Memory B cell (primary cell): ENCODE data around the gene EXOC4.
"Not testable (repeated sequence)": the region's sequence is repeated elsewhere in the genome, so short reads cannot be mapped to it uniquely, and the experiment has no call there.

ENCODE experiments used
- ATAC-seq: fragments of 150-1000 bp; cut with Tn5 transposase; 2 replicates; pipeline ENCODE4 v1.10.0; 2021; ENCODE audit warnings: low read depth, mild to moderate bottlenecking, moderate library complexity
- DNase-seq, 2 donors: peaks; one replicate each; pipeline ENCODE4 v3.0.0; 2022; ENCODE audit warnings: low spot score in 2 of 2
- H3K27ac Mint-ChIP-seq: one replicate; pipeline ENCODE4 v1.8.0; 2022; ENCODE audit warnings: mild to moderate bottlenecking, moderate library complexity, mixed read lengths
- H3K27me3 Mint-ChIP-seq: one replicate; pipeline ENCODE4 v1.8.0; 2022; ENCODE audit warnings: mixed read lengths
- H3K36me3 Mint-ChIP-seq: one replicate; pipeline ENCODE4 v1.8.0; 2022; ENCODE audit warnings: mild to moderate bottlenecking, mixed read lengths
- H3K4me1 Mint-ChIP-seq: one replicate; pipeline ENCODE4 v1.8.0; 2022; ENCODE audit warnings: mixed read lengths
- H3K4me3 Mint-ChIP-seq: one replicate; pipeline ENCODE4 v1.8.0; 2022; ENCODE audit warnings: mild to moderate bottlenecking, moderate library complexity, mixed read lengths
- H3K9me3 Mint-ChIP-seq: one replicate; pipeline ENCODE4 v1.8.0; 2022; ENCODE audit warnings: mixed read lengths

The EXOC4 gene

GRCh38 chr7:133773601-133774000 is 520.7 kb downstream of the EXOC4 start:
- Mint-ChIP-seq H3K4me3 (no peak overlapping the region), H3K27me3 (no peaks in the 10 kb centered on the region), H3K9me3 (no peaks in the 10 kb centered on the region), H3K4me1 (no peaks in the 10 kb centered on the region), H3K36me3 (peaks cover 16% of the 10 kb centered on the region), H3K27ac (no peak overlapping the region)
- ATAC-seq = no peak
- DNase-seq = no peak

- H3K27me3 Mint-ChIP-seq = no peaks in the 10 kb centered on the region
- no peak for ATAC-seq
- H3K36me3 Mint-ChIP-seq = peaks cover 21% of the 10 kb centered on the region
- no peaks in the 10 kb centered on the region for H3K4me1 Mint-ChIP-seq
- no peak overlapping the region for H3K27ac Mint-ChIP-seq
- no peaks in the 10 kb centered on the region for H3K9me3 Mint-ChIP-seq
- H3K4me3 Mint-ChIP-seq = no peak overlapping the region
- no peak for DNase-seq
Measured at GRCh38 chr7:133775201-133775600, 522.3 kb downstream of the EXOC4 start.

- H3K9me3 Mint-ChIP-seq = no peaks in the 10 kb centered on the region
- peaks cover 19% of the 10 kb centered on the region for H3K36me3 Mint-ChIP-seq
- ATAC-seq (no peak), DNase-seq (no peak)
- H3K4me3 Mint-ChIP-seq = no peak overlapping the region
- H3K27me3 Mint-ChIP-seq = no peaks in the 10 kb centered on the region
- no peaks in the 10 kb centered on the region for H3K4me1 Mint-ChIP-seq
- no peak overlapping the region for H3K27ac Mint-ChIP-seq
Measured at GRCh38 chr7:133776266-133776665, 523.4 kb downstream of the EXOC4 start.

GRCh38 chr7:133777701-133778100 is 524.8 kb downstream of the EXOC4 start:
- H3K9me3 Mint-ChIP-seq = no peaks in the 10 kb centered on the region

GRCh38 chr7:133778472-133778871 is 525.6 kb downstream of the EXOC4 start:
- no peaks in the 10 kb centered on the region for H3K4me1 Mint-ChIP-seq

More at GRCh38 chr7:133777701-133778100, 524.8 kb downstream of the EXOC4 start:
- no peak for DNase-seq
- no peak overlapping the region for H3K4me3 Mint-ChIP-seq
- H3K27me3 Mint-ChIP-seq = no peaks in the 10 kb centered on the region
- H3K36me3 Mint-ChIP-seq = peaks cover 18% of the 10 kb centered on the region
- no peak for ATAC-seq
- H3K4me1 Mint-ChIP-seq = no peaks in the 10 kb centered on the region
- no peak overlapping the region for H3K27ac Mint-ChIP-seq

GRCh38 chr7:133779538-133779937 is 526.7 kb downstream of the EXOC4 start:
- H3K27ac Mint-ChIP-seq, ATAC-seq, DNase-seq, H3K4me1 Mint-ChIP-seq, H3K9me3 Mint-ChIP-seq, H3K4me3 Mint-ChIP-seq, H3K27me3 Mint-ChIP-seq: not testable (repeated sequence)
- peaks cover 19% of the 10 kb centered on the region for H3K36me3 Mint-ChIP-seq

More at GRCh38 chr7:133778472-133778871, 525.6 kb downstream of the EXOC4 start:
- no peak overlapping the region for H3K27ac Mint-ChIP-seq
- peaks cover 18% of the 10 kb centered on the region for H3K36me3 Mint-ChIP-seq
- no peak overlapping the region for H3K4me3 Mint-ChIP-seq
- ATAC-seq (no peak), DNase-seq (no peak)
- H3K9me3 Mint-ChIP-seq = no peaks in the 10 kb centered on the region
- H3K27me3 Mint-ChIP-seq = no peaks in the 10 kb centered on the region

- H3K27ac Mint-ChIP-seq = no peak overlapping the region
- ATAC-seq (no peak), DNase-seq (no peak)
- H3K36me3 Mint-ChIP-seq = peaks cover 19% of the 10 kb centered on the region
- H3K4me1 Mint-ChIP-seq = no peaks in the 10 kb centered on the region
- H3K9me3 Mint-ChIP-seq = no peaks in the 10 kb centered on the region
- H3K4me3 Mint-ChIP-seq = no peak overlapping the region
- H3K27me3 Mint-ChIP-seq = no peaks in the 10 kb centered on the region
Measured at GRCh38 chr7:133780912-133781311, 528.0 kb downstream of the EXOC4 start.

- no peaks in the 10 kb centered on the region for H3K27me3 Mint-ChIP-seq
- H3K4me3 Mint-ChIP-seq = no peak overlapping the region
Measured at GRCh38 chr7:133781486-133782090, 528.7 kb downstream of the EXOC4 start.

GRCh38 chr7:133782470-133782869 is 529.6 kb downstream of the EXOC4 start:
- Mint-ChIP-seq H3K36me3 (peaks cover 12% of the 10 kb centered on the region), H3K4me1 (no peaks in the 10 kb centered on the region), H3K9me3 (no peaks in the 10 kb centered on the region), H3K4me3 (no peak overlapping the region), H3K27me3 (no peaks in the 10 kb centered on the region), H3K27ac (no peak overlapping the region)
- ATAC-seq (no peak), DNase-seq (no peak)

More at GRCh38 chr7:133781486-133782090, 528.7 kb downstream of the EXOC4 start:
- Mint-ChIP-seq H3K36me3 (peaks cover 17% of the 10 kb centered on the region), H3K27ac (no peak overlapping the region), H3K4me1 (no peaks in the 10 kb centered on the region), H3K9me3 (no peaks in the 10 kb centered on the region)
- ATAC-seq (no peak), DNase-seq (no peak)

- H3K27ac Mint-ChIP-seq = no peak overlapping the region
- ATAC-seq = no peak
- H3K4me3 Mint-ChIP-seq = no peak overlapping the region
- H3K36me3 Mint-ChIP-seq = peaks cover 11% of the 10 kb centered on the region
- H3K4me1 Mint-ChIP-seq = no peaks in the 10 kb centered on the region
- no peak for DNase-seq
- H3K27me3 Mint-ChIP-seq = no peaks in the 10 kb centered on the region
- no peaks in the 10 kb centered on the region for H3K9me3 Mint-ChIP-seq
Measured at GRCh38 chr7:133783276-133783675, 530.4 kb downstream of the EXOC4 start.

- no peak for DNase-seq
- H3K27ac Mint-ChIP-seq = no peak overlapping the region
- ATAC-seq = no peak
Measured at GRCh38 chr7:133784486-133785001, 531.7 kb downstream of the EXOC4 start.

GRCh38 chr7:133786401-133786937 is 533.6 kb downstream of the EXOC4 start:
- no peak overlapping the region for H3K27ac Mint-ChIP-seq

More at GRCh38 chr7:133784486-133785001, 531.7 kb downstream of the EXOC4 start:
- Mint-ChIP-seq H3K27me3 (no peaks in the 10 kb centered on the region), H3K9me3 (no peaks in the 10 kb centered on the region), H3K4me3 (no peak overlapping the region), H3K36me3 (peaks cover 13% of the 10 kb centered on the region), H3K4me1 (peaks cover 2% of the 10 kb centered on the region)

GRCh38 chr7:133789974-133790373 is 537.1 kb downstream of the EXOC4 start:
- no peak for DNase-seq
- Mint-ChIP-seq H3K27ac (no peak overlapping the region), H3K36me3 (peaks cover 24% of the 10 kb centered on the region), H3K4me3 (no peak overlapping the region), H3K9me3 (no peaks in the 10 kb centered on the region), H3K4me1 (peaks cover 2% of the 10 kb centered on the region), H3K27me3 (no peaks in the 10 kb centered on the region)
- ATAC-seq = no peak

More at GRCh38 chr7:133786401-133786937, 533.6 kb downstream of the EXOC4 start:
- Mint-ChIP-seq H3K27me3 (no peaks in the 10 kb centered on the region), H3K4me3 (no peak overlapping the region), H3K4me1 (peaks cover 2% of the 10 kb centered on the region), H3K36me3 (peaks cover 20% of the 10 kb centered on the region), H3K9me3 (no peaks in the 10 kb centered on the region)
- no peak for ATAC-seq
- no peak for DNase-seq

- DNase-seq = no peak
- H3K9me3 Mint-ChIP-seq = no peaks in the 10 kb centered on the region
Measured at GRCh38 chr7:133790911-133791310, 538.0 kb downstream of the EXOC4 start.

GRCh38 chr7:133794479-133794878 is 541.6 kb downstream of the EXOC4 start:
- Mint-ChIP-seq H3K27me3 (no peaks in the 10 kb centered on the region), H3K4me3 (no peak overlapping the region), H3K36me3 (peaks cover 16% of the 10 kb centered on the region), H3K9me3 (no peaks in the 10 kb centered on the region), H3K27ac (no peak overlapping the region), H3K4me1 (no peaks in the 10 kb centered on the region)
- DNase-seq (no peak), ATAC-seq (no peak)

More at GRCh38 chr7:133790911-133791310, 538.0 kb downstream of the EXOC4 start:
- Mint-ChIP-seq H3K4me3 (no peak overlapping the region), H3K4me1 (peaks cover 2% of the 10 kb centered on the region), H3K27ac (no peak overlapping the region), H3K36me3 (peaks cover 24% of the 10 kb centered on the region), H3K27me3 (no peaks in the 10 kb centered on the region)
- ATAC-seq = no peak
